ENCODE measurements around the gene ABCA13.

ABCA13 gene

GRCh38 chr7:48505466-48505865 lies 334.2 kb downstream of the ABCA13 start:
- in situ Hi-C loops (cut with HindIII; ENCODE audit: low sequenced_read_pairs), result no loop called here

- in situ Hi-C loops (cut with HindIII; ENCODE audit: low sequenced_read_pairs), result no loop called here
Observed at GRCh38 chr7:48506569-48506968, 335.3 kb downstream of the ABCA13 start.

- in situ Hi-C loops (cut with HindIII; ENCODE audit: low sequenced_read_pairs), result no loop called here
Observed at GRCh38 chr7:48511080-48511479, 339.8 kb downstream of the ABCA13 start.

- in situ Hi-C loops (cut with HindIII; ENCODE audit: low sequenced_read_pairs), result no loop called here
Observed at GRCh38 chr7:48512892-48513291, 341.6 kb downstream of the ABCA13 start.

GRCh38 chr7:48515171-48515570 lies 343.9 kb downstream of the ABCA13 start:
- in situ Hi-C loops (cut with HindIII; ENCODE audit: low sequenced_read_pairs), result no loop called here

- in situ Hi-C loops (cut with HindIII; ENCODE audit: low sequenced_read_pairs), result no loop called here
Observed at GRCh38 chr7:48518092-48518491, 346.8 kb downstream of the ABCA13 start.

GRCh38 chr7:48522692-48523091 lies 351.4 kb downstream of the ABCA13 start:
- in situ Hi-C loops (cut with HindIII; ENCODE audit: low sequenced_read_pairs), result no loop called here

GRCh38 chr7:48525736-48526732 lies 354.8 kb downstream of the ABCA13 start:
- in situ Hi-C loops (cut with HindIII; ENCODE audit: low sequenced_read_pairs), result no loop called here

GRCh38 chr7:48528646-48529045 lies 357.4 kb downstream of the ABCA13 start:
- in situ Hi-C loops (cut with HindIII; ENCODE audit: low sequenced_read_pairs), result no loop called here

- in situ Hi-C loops (cut with HindIII; ENCODE audit: low sequenced_read_pairs), result no loop called here
Observed at GRCh38 chr7:48537561-48537960, 366.3 kb downstream of the ABCA13 start.

- in situ Hi-C loops (cut with HindIII; ENCODE audit: low sequenced_read_pairs), result no loop called here
Observed at GRCh38 chr7:48540746-48541145, 369.5 kb downstream of the ABCA13 start.

- in situ Hi-C loops (cut with HindIII; ENCODE audit: low sequenced_read_pairs), result no loop called here
Observed at GRCh38 chr7:48548667-48549066, 377.4 kb downstream of the ABCA13 start.

- in situ Hi-C loops (cut with HindIII; ENCODE audit: low sequenced_read_pairs), result no loop called here
Observed at GRCh38 chr7:48551652-48552051, 380.4 kb downstream of the ABCA13 start.

- in situ Hi-C loops (cut with HindIII; ENCODE audit: low sequenced_read_pairs), result no loop called here
Observed at GRCh38 chr7:48563334-48563733, 392.1 kb downstream of the ABCA13 start.

GRCh38 chr7:48575516-48575915 lies 404.3 kb downstream of the ABCA13 start:
- in situ Hi-C loops (cut with HindIII; ENCODE audit: low sequenced_read_pairs), result no loop called here

GRCh38 chr7:48587475-48587874 lies 416.2 kb downstream of the ABCA13 start:
- in situ Hi-C loops (cut with HindIII; ENCODE audit: low sequenced_read_pairs), result loop anchor here (5.0 kb wide), 1 partner anchor 55 kb away; no protein-coding TSS in a partner anchor

GRCh38 chr7:48594349-48594748 lies 423.1 kb downstream of the ABCA13 start:
- in situ Hi-C loops (cut with HindIII; ENCODE audit: low sequenced_read_pairs), result no loop called here

- in situ Hi-C loops (cut with HindIII; ENCODE audit: low sequenced_read_pairs), result no loop called here
Observed at GRCh38 chr7:48595756-48596155, 424.5 kb downstream of the ABCA13 start.

- in situ Hi-C loops (cut with HindIII; ENCODE audit: low sequenced_read_pairs), result no loop called here
Observed at GRCh38 chr7:48610705-48611104, 439.4 kb downstream of the ABCA13 start.

- in situ Hi-C loops (cut with HindIII; ENCODE audit: low sequenced_read_pairs), result no loop called here
Observed at GRCh38 chr7:48611993-48612392, 440.7 kb downstream of the ABCA13 start.

GRCh38 chr7:48617508-48617907 lies 446.2 kb downstream of the ABCA13 start:
- in situ Hi-C loops (cut with HindIII; ENCODE audit: low sequenced_read_pairs), result no loop called here

- in situ Hi-C loops (cut with HindIII; ENCODE audit: low sequenced_read_pairs), result no loop called here
Observed at GRCh38 chr7:48617993-48618392, 446.7 kb downstream of the ABCA13 start.

All from DLD1 (cell line).